Activated T-cell treated with anti-CD3 and anti-CD28 coated beads for 48 hours (primary cell): ENCODE results near the gene MGST2.
A peak's percentile ranks its signal among the peaks of the same experiment; 100 is the strongest.

ENCODE experiments used
- DNase-seq: peaks from one replicate; pipeline ENCODE4 v3.0.0-alpha.2; 2020; ENCODE audit warnings: low read depth

The MGST2 gene

GRCh38 chr4:139643042-139643895 is 22.4 kb upstream of the MGST2 start:
- no peak for DNase-seq

- DNase-seq, result no peak
These were observed 20.2 kb upstream of the MGST2 start for GRCh38 chr4:139645458-139645857.

GRCh38 chr4:139647184-139647583 is 18.4 kb upstream of the MGST2 start:
- DNase-seq, result no peak

GRCh38 chr4:139647952-139648351 is 17.7 kb upstream of the MGST2 start:
- no peak for DNase-seq

GRCh38 chr4:139651282-139652194 is 14.1 kb upstream of the MGST2 start:
- DNase-seq, result peak; percentile 40

GRCh38 chr4:139654516-139654915 is 11.1 kb upstream of the MGST2 start:
- DNase-seq, result no peak

GRCh38 chr4:139655116-139655515 is 10.5 kb upstream of the MGST2 start:
- DNase-seq, result no peak

GRCh38 chr4:139656614-139657486 is 8.8 kb upstream of the MGST2 start:
- peak; percentile 17 for DNase-seq

- DNase-seq, result no peak
These were observed 7.4 kb upstream of the MGST2 start for GRCh38 chr4:139658185-139658584.

GRCh38 chr4:139658586-139659382 is 6.8 kb upstream of the MGST2 start:
- DNase-seq, result no peak

- no peak for DNase-seq
These were observed 5.7 kb upstream of the MGST2 start for GRCh38 chr4:139659735-139660424.

GRCh38 chr4:139660568-139661043 is 5.0 kb upstream of the MGST2 start:
- no peak for DNase-seq

GRCh38 chr4:139663561-139664138 is 2.0 kb upstream of the MGST2 start:
- DNase-seq, result no peak

- no peak for DNase-seq
These were observed 1.2 kb upstream of the MGST2 start for GRCh38 chr4:139664442-139664841.

- no peak for DNase-seq
These were observed 435 bp upstream of the MGST2 start for GRCh38 chr4:139665079-139665689.

- DNase-seq, result no peak
These were observed 1.2 kb downstream of the MGST2 start for GRCh38 chr4:139666735-139667281.

- DNase-seq, result no peak
These were observed 2.4 kb downstream of the MGST2 start for GRCh38 chr4:139668036-139668435.

- DNase-seq, result no peak
These were observed 3.1 kb downstream of the MGST2 start for GRCh38 chr4:139668658-139669201.

- no peak for DNase-seq
These were observed 3.7 kb downstream of the MGST2 start for GRCh38 chr4:139669335-139669734.
